Measurements from ENCODE around the gene ARAF. TPM values are rescaled to one million over a fixed set of nuclear protein-coding genes. Genes with fewer than 3 reads are reported as not detected.

ARAF gene
- total RNA-seq, 1 experiment from 2014 or later: 35.4 TPM

GRCh38 chrX:47558436-47558835, 2.6 kb upstream of the ARAF start:
- H3K27me3 ChIP-seq (ENCODE audit: insufficient read depth, low read length): no peaks in the 10 kb centered on the region
- H3K27ac ChIP-seq (ENCODE audit: low read depth, low read length): no peak overlapping the region
- DNase-seq (ENCODE audit: low read depth, low spot score) (no peak), ATAC-seq (no peak)
- ChIA-PET RAD21 (ENCODE audit: low non-redundant PET in 1 of 2, low total read pairs in 2 of 2, uncharacterized antibody in 2 of 2, unreplicated experiment in 2 of 2) (no interaction called here), CTCF (interaction anchor here (0.6 kb wide), 1 partner anchor 35 kb away, joined by 3 read pairs; no protein-coding TSS in a partner anchor), POLR2A (no interaction called here)
- H3K4me3 ChIP-seq (replicated peaks in 1 of 2; ENCODE audit: low read depth in 1 of 2, low read length in 2 of 2): no peak overlapping the region
- no peak for TF ChIP-seq SIN3A (IDR thresholded peaks at IDR 0.05; ENCODE audit: low read depth)
- TF ChIP-seq POLR2A (IDR thresholded peaks at IDR 0.05; ENCODE audit: borderline replicate concordance, extremely low read depth, insufficient read depth, insufficient read length): no peak
- no peak for TF ChIP-seq FOSL1 (IDR thresholded peaks at IDR 0.05; ENCODE audit: low read depth)
- TF ChIP-seq SP1 (IDR thresholded peaks at IDR 0.05; ENCODE audit: low read depth): no peak
- no peak for TF ChIP-seq EGR1 (IDR thresholded peaks at IDR 0.05; ENCODE audit: low read depth)
- no peak for TF ChIP-seq SRF (IDR thresholded peaks at IDR 0.05; ENCODE audit: low read depth)
- no peak for TF ChIP-seq CEBPB (IDR thresholded peaks at IDR 0.05; ENCODE audit: low read depth)
- TF ChIP-seq ZNF274 (IDR thresholded peaks at IDR 0.05; ENCODE audit: low read depth, low read length): no peak
- TF ChIP-seq, protein P1, sequence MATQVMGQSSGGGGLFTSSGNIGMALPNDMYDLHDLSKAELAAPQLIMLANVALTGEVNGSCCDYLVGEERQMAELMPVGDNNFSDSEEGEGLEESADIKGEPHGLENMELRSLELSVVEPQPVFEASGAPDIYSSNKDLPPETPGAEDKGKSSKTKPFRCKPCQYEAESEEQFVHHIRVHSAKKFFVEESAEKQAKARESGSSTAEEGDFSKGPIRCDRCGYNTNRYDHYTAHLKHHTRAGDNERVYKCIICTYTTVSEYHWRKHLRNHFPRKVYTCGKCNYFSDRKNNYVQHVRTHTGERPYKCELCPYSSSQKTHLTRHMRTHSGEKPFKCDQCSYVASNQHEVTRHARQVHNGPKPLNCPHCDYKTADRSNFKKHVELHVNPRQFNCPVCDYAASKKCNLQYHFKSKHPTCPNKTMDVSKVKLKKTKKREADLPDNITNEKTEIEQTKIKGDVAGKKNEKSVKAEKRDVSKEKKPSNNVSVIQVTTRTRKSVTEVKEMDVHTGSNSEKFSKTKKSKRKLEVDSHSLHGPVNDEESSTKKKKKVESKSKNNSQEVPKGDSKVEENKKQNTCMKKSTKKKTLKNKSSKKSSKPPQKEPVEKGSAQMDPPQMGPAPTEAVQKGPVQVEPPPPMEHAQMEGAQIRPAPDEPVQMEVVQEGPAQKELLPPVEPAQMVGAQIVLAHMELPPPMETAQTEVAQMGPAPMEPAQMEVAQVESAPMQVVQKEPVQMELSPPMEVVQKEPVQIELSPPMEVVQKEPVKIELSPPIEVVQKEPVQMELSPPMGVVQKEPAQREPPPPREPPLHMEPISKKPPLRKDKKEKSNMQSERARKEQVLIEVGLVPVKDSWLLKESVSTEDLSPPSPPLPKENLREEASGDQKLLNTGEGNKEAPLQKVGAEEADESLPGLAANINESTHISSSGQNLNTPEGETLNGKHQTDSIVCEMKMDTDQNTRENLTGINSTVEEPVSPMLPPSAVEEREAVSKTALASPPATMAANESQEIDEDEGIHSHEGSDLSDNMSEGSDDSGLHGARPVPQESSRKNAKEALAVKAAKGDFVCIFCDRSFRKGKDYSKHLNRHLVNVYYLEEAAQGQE (IDR thresholded peaks at IDR 0.05; ENCODE audit: low read depth): no peak
- TF ChIP-seq POLR2AphosphoS5 (IDR thresholded peaks at IDR 0.05; ENCODE audit: low read depth, low read length): no peak
- TF ChIP-seq MAX (IDR thresholded peaks at IDR 0.05): no peak
- TF ChIP-seq, protein P2, sequence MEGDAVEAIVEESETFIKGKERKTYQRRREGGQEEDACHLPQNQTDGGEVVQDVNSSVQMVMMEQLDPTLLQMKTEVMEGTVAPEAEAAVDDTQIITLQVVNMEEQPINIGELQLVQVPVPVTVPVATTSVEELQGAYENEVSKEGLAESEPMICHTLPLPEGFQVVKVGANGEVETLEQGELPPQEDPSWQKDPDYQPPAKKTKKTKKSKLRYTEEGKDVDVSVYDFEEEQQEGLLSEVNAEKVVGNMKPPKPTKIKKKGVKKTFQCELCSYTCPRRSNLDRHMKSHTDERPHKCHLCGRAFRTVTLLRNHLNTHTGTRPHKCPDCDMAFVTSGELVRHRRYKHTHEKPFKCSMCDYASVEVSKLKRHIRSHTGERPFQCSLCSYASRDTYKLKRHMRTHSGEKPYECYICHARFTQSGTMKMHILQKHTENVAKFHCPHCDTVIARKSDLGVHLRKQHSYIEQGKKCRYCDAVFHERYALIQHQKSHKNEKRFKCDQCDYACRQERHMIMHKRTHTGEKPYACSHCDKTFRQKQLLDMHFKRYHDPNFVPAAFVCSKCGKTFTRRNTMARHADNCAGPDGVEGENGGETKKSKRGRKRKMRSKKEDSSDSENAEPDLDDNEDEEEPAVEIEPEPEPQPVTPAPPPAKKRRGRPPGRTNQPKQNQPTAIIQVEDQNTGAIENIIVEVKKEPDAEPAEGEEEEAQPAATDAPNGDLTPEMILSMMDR (IDR thresholded peaks at IDR 0.05 in 2 of 3, conservative IDR thresholded peaks at IDR 0.05 in 1 of 3; ENCODE audit: borderline replicate concordance in 1 of 3, insufficient read depth in 1 of 3, low read depth in 2 of 3, low read length in 2 of 3): no peak
- TF ChIP-seq CBX3 (IDR thresholded peaks at IDR 0.05; ENCODE audit: low read depth): no peak
- TF ChIP-seq, protein P3, sequence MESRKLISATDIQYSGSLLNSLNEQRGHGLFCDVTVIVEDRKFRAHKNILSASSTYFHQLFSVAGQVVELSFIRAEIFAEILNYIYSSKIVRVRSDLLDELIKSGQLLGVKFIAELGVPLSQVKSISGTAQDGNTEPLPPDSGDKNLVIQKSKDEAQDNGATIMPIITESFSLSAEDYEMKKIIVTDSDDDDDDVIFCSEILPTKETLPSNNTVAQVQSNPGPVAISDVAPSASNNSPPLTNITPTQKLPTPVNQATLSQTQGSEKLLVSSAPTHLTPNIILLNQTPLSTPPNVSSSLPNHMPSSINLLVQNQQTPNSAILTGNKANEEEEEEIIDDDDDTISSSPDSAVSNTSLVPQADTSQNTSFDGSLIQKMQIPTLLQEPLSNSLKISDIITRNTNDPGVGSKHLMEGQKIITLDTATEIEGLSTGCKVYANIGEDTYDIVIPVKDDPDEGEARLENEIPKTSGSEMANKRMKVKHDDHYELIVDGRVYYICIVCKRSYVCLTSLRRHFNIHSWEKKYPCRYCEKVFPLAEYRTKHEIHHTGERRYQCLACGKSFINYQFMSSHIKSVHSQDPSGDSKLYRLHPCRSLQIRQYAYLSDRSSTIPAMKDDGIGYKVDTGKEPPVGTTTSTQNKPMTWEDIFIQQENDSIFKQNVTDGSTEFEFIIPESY (IDR thresholded peaks at IDR 0.05; ENCODE audit: extremely low read depth, insufficient replicate concordance, low read length): no peak
- TF ChIP-seq, protein P4, sequence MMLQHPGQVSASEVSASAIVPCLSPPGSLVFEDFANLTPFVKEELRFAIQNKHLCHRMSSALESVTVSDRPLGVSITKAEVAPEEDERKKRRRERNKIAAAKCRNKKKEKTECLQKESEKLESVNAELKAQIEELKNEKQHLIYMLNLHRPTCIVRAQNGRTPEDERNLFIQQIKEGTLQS (IDR thresholded peaks at IDR 0.05): no peak
- no peak for TF ChIP-seq YY1 (IDR thresholded peaks at IDR 0.05; ENCODE audit: extremely low read depth, insufficient replicate concordance, low read depth, low read length)
- TF ChIP-seq ELF1 (IDR thresholded peaks at IDR 0.05; ENCODE audit: borderline replicate concordance, low read depth): no peak
- no peak for TF ChIP-seq JUND (IDR thresholded peaks at IDR 0.05)
- no peak for TF ChIP-seq ZFX (IDR thresholded peaks at IDR 0.05)
- TF ChIP-seq TCF7L2 (IDR thresholded peaks at IDR 0.05; ENCODE audit: borderline replicate concordance, extremely low read depth, insufficient read depth, insufficient read length): no peak
- intact Hi-C loops (cut with micrococcal nuclease): no loop called here
- H3K36me3 ChIP-seq (ENCODE audit: control insufficient read depth in 1 of 2, insufficient read depth in 2 of 2, low read length in 2 of 2): no peaks in the 10 kb centered on the region; a peak in 1 of 4 replicates
- H3K4me2 ChIP-seq (ENCODE audit: low read length): no peak overlapping the region
- H2AFZ ChIP-seq (ENCODE audit: low read depth, low read length, poor library complexity, severe bottlenecking): no peak overlapping the region
- no TSS peak for BruUV-seq (replicated peaks)
- no peak overlapping the region for H3K9ac ChIP-seq (ENCODE audit: low read length)
- no peaks in the 10 kb centered on the region for H3K9me2 ChIP-seq (ENCODE audit: insufficient read depth)
- H4K20me1 ChIP-seq (ENCODE audit: insufficient read depth): no peaks in the 10 kb centered on the region
- peaks cover 18% of the 10 kb centered on the region for H3K79me2 ChIP-seq (ENCODE audit: insufficient read depth, low read length)
- no peaks in the 10 kb centered on the region for H3K9me3 ChIP-seq (ENCODE audit: control insufficient read depth in 1 of 2, insufficient read depth in 1 of 2, low read depth in 1 of 2, low read length in 2 of 2)
- peaks cover 0 to 19% of the 10 kb centered on the region in 2 experiments; a peak in 1 of 4 replicates for H3K4me1 ChIP-seq (ENCODE audit: control insufficient read depth in 1 of 2, insufficient read depth in 2 of 2, low read length in 2 of 2)

Measured in HCT116 (cell line).